ENCODE measurements around the gene RSPRY1. TPM values are rescaled to one million over a fixed set of nuclear protein-coding genes. Genes with fewer than 3 reads are reported as not detected.
A peak's percentile ranks its signal among the peaks of the same experiment; 100 is the strongest.

The RSPRY1 gene
- total RNA-seq, 2 experiments from 2014 or later = 29.5 to 34.3 TPM

DNA sequence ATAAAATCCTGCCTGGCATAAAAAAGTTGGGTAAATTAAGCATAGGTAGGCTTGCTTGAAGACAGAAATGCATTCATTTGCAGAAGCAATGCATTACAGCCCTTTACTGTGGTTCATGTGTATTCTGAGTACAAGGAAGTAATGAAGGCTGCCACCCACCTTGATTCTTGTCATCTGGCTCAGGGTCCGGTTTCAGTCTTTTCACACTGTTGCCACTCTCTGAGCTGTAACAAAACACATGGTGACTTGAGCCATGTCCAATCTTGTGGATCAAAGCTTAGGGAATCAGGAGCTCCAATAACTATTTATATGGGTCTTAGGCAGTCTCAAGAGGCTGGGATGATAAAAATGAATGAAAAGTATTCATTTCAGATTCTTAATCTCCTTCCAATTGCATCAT lies 22.3 kb upstream of the RSPRY1 start:
- POLR2A ChIA-PET = no interaction called here
- Mint-ChIP-seq H3K27me3 (no peaks in the 10 kb centered on the region), H3K36me3 (peaks cover 29% of the 10 kb centered on the region), H3K4me1 (peaks cover 7% of the 10 kb centered on the region), H3K9me3 (no peaks in the 10 kb centered on the region), H3K4me3 (no peak overlapping the region), H3K27ac (no peak overlapping the region)
- ATAC-seq (ENCODE audit: low read depth) (no peak), DNase-seq (no peak)

DNA sequence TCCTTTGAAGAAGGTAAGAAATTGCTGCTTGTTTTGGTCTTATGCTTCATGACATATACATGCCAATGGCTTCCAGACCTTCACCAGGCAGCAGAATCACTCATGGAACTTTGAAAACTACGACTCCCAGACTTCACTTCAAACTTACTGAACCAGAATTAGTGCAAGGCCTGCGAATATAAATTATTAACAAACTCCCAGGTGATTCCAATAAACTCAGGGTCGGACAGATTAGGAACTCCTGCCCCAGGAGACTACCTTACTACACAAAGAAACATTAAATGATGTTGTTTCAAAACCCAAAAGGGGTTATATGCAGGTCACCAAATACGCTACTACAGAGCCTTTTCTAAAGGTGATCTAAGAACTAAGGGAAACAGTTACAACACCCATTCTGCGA lies 20.6 kb upstream of the RSPRY1 start:
- POLR2A ChIA-PET = no interaction called here

DNA sequence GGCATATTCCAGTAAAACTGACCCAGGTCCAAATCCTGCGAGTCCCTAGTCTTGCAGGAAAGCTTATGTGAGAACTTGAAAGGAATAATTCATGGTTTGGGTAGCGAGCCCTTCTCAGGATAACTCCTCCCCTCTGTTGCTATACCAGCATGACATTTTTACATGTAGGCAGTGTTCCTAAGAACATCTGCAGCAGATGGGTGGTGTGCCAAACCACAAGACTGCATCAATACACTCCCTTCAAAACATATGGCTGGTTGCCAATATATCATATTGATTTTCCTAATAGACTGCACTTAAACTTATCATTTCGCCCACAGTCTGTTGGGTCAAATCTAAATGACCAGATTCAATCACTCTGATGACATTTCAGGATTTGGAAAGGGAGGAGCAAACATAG lies 20.2 kb upstream of the RSPRY1 start:
- Mint-ChIP-seq H3K36me3 (peaks cover 27% of the 10 kb centered on the region), H3K27me3 (no peaks in the 10 kb centered on the region), H3K27ac (no peak overlapping the region), H3K4me1 (peaks cover 6% of the 10 kb centered on the region), H3K4me3 (no peak overlapping the region), H3K9me3 (no peaks in the 10 kb centered on the region)
- ATAC-seq (ENCODE audit: low read depth) (no peak), DNase-seq (no peak)
- POLR2A ChIA-PET = no interaction called here

More for the DNA sequence above, 20.6 kb upstream of the RSPRY1 start:
- Mint-ChIP-seq H3K27me3 (no peaks in the 10 kb centered on the region), H3K4me1 (peaks cover 7% of the 10 kb centered on the region), H3K27ac (no peak overlapping the region), H3K36me3 (peaks cover 25% of the 10 kb centered on the region), H3K9me3 (no peaks in the 10 kb centered on the region), H3K4me3 (no peak overlapping the region)
- ATAC-seq (ENCODE audit: low read depth) = no peak
- no peak for DNase-seq

DNA sequence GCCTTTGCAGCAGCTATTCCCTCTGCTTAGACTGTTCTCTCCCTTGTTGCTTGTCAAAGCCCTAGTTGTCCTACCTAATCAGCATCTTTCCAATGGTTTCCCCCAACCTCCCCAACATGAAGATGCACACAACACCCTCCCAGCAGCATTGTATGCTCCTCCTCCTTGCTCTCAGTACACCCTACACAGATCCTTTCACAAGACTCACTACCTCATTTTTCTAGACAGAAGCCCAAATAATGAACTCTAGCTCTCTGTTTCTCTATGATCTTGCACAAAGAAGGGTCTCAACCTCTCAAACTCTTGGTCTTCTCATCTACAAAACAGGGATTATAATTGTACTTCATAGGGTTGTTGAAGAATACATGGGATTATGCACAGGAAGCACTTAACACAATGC lies 19.7 kb upstream of the RSPRY1 start:
- H3K27ac Mint-ChIP-seq = no peak overlapping the region
- no peaks in the 10 kb centered on the region for H3K9me3 Mint-ChIP-seq
- no peak for DNase-seq
- no peak for ATAC-seq (ENCODE audit: low read depth)
- no peak overlapping the region for H3K4me3 Mint-ChIP-seq
- peaks cover 32% of the 10 kb centered on the region for H3K36me3 Mint-ChIP-seq
- POLR2A ChIA-PET = no interaction called here
- no peaks in the 10 kb centered on the region for H3K27me3 Mint-ChIP-seq
- H3K4me1 Mint-ChIP-seq = peaks cover 6% of the 10 kb centered on the region

DNA sequence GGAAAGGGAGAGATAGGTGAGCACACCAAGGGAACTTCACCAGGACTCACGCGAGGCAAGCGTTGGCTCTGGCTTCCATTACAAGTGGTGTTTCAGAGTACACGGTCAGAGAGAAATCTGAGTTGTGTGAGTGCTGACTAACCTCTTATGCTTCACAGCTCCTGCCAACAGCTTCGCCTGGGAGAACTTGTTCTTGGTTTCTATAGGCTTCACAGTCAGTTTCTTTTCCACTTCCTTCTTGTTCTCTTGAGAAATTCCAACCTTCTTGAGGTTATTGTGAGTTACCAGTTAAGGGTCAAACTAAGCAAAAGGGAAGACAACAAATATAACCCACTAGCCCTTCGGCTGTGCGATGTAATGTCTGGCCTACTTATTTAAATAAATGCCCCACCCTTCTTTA lies 19.2 kb upstream of the RSPRY1 start:
- H3K36me3 Mint-ChIP-seq = peaks cover 36% of the 10 kb centered on the region
- POLR2A ChIA-PET = no interaction called here
- DNase-seq = no peak

DNA sequence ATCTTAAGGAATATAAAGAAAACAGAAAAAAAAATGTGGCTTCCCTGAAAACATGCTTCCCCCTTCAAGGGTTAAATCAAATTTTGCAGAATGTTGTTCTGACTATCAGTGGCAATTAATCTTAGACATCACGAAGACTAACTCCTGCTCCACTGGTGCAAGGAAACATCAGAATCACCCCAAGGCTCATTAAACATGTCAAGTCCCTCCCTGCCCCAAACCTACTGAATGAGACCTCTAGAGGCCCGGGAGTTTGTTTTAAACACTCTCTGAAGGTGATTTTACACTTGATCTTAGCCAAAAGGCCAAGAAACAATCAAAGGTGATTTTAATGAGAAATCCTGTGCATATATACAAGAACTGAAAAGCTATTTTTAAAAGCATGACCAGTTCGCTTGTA lies 18.6 kb upstream of the RSPRY1 start:
- Mint-ChIP-seq H3K27ac (no peak overlapping the region), H3K4me1 (peaks cover 6% of the 10 kb centered on the region), H3K9me3 (no peaks in the 10 kb centered on the region), H3K4me3 (no peak overlapping the region), H3K36me3 (peaks cover 37% of the 10 kb centered on the region), H3K27me3 (no peaks in the 10 kb centered on the region)
- POLR2A ChIA-PET = no interaction called here
- ATAC-seq (ENCODE audit: low read depth) (no peak), DNase-seq (no peak)

More for the DNA sequence above, 19.2 kb upstream of the RSPRY1 start:
- no peak for ATAC-seq (ENCODE audit: low read depth)
- Mint-ChIP-seq H3K9me3 (no peaks in the 10 kb centered on the region), H3K4me3 (no peak overlapping the region), H3K27ac (no peak overlapping the region), H3K27me3 (no peaks in the 10 kb centered on the region), H3K4me1 (peaks cover 6% of the 10 kb centered on the region)

DNA sequence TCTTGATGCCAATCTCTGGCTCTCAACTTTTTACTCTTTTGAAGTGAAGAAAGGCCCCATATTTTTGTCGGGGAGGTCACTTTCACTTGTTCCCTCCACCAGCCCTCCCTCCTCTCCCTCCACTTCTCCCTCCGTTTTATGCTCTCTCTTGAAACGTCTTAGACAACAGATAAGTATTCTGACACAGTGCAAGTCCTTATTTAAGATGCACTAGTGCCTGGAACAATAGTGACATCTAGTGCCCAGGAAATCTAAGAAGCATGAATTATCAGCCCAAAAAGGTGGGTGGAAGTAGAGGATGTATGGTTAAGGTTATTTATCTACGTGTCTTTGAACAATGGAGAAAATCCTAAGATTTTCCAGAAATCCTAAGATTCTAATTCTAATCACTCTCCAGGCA lies 18.2 kb upstream of the RSPRY1 start:
- Mint-ChIP-seq H3K9me3 (no peaks in the 10 kb centered on the region), H3K27me3 (no peaks in the 10 kb centered on the region), H3K27ac (no peak overlapping the region), H3K4me3 (no peak overlapping the region), H3K4me1 (peaks cover 6% of the 10 kb centered on the region), H3K36me3 (peaks cover 37% of the 10 kb centered on the region)
- DNase-seq (no peak), ATAC-seq (ENCODE audit: low read depth) (peak; percentile 82)
- POLR2A ChIA-PET = no interaction called here

DNA sequence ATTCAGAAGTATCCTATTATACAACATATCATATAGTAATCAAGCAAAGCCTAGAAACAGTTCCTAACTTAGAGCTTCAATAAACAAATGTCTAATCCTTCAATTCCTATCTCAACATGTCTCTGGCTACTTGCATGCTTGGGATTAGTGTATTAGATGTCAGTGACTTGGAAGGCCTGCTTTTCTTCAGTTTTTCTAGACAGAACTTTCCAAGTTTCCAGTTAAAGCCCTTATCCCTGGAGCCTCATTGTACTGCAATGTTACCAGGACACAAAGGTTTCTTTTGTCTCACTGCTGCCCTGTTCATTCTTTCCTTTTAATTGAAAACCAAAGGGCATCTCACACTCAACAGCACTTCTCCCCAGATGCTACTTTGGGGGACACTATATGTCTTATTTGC lies 16.8 kb upstream of the RSPRY1 start:
- POLR2A ChIA-PET = interaction anchor here (0.6 kb wide), 1 partner anchor 347 kb away, joined by 3 read pairs; no protein-coding TSS in a partner anchor
- Mint-ChIP-seq H3K27ac (no peak overlapping the region), H3K36me3 (peaks cover 28% of the 10 kb centered on the region), H3K4me3 (no peak overlapping the region), H3K9me3 (no peaks in the 10 kb centered on the region), H3K27me3 (no peaks in the 10 kb centered on the region), H3K4me1 (peaks cover 6% of the 10 kb centered on the region)
- DNase-seq = no peak
- no peak for ATAC-seq (ENCODE audit: low read depth)

DNA sequence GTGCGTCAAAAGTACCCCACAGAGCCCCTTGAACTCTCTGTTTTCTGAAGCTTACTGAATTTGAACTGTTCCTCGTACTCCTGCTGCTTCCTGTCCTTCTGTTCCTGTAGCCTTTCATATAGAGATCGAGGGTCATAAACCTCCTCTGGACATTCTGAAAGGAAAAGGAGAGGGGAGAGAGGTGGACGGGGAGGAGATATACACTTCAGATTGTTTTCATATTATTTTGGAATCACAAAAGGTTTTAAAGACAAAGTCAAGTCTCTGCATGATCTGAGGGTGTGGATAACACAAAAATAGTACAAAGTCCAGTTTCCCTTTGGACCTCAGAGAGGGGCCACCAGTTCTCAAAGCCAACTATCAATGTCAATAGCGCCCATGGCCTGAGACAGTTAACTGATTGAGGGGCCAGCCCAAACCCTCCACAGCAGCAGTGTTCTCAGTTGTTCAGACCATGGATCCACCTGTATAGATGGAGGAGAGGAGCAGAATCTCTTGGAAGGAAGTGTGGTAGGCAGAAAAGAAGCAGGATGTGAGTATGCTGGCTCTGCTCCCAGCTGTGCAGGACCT lies 13.3 kb upstream of the RSPRY1 start:
- Mint-ChIP-seq H3K36me3 (peaks cover 16% of the 10 kb centered on the region), H3K27ac (no peak overlapping the region), H3K4me3 (no peak overlapping the region), H3K27me3 (no peaks in the 10 kb centered on the region), H3K4me1 (peaks cover 4% of the 10 kb centered on the region), H3K9me3 (no peaks in the 10 kb centered on the region)
- ATAC-seq (ENCODE audit: low read depth) (no peak), DNase-seq (no peak)
- POLR2A ChIA-PET = no interaction called here

DNA sequence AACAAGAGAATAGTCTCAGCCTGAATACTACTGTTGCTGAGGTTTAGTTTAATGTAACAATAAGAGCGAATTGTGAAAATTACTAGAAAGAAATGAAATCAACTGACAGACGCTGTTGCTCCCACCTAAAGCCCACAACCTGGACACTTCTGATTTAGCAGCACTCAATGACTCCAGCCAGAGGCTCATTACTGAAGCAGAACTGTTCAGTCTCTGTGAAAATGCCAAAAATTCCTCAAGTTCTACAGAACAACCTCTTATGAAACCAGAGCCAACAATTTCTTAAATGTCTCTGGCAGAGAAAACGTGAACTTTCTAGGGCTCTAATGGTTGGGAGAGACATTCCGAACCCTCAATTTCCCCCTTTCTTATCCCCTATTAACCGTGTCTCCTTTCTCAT lies 10.2 kb upstream of the RSPRY1 start:
- Mint-ChIP-seq H3K27ac (no peak overlapping the region), H3K9me3 (no peaks in the 10 kb centered on the region), H3K27me3 (no peaks in the 10 kb centered on the region), H3K36me3 (peaks cover 13% of the 10 kb centered on the region), H3K4me3 (no peak overlapping the region), H3K4me1 (no peaks in the 10 kb centered on the region)
- POLR2A ChIA-PET = no interaction called here
- DNase-seq (no peak), ATAC-seq (ENCODE audit: low read depth) (no peak)

DNA sequence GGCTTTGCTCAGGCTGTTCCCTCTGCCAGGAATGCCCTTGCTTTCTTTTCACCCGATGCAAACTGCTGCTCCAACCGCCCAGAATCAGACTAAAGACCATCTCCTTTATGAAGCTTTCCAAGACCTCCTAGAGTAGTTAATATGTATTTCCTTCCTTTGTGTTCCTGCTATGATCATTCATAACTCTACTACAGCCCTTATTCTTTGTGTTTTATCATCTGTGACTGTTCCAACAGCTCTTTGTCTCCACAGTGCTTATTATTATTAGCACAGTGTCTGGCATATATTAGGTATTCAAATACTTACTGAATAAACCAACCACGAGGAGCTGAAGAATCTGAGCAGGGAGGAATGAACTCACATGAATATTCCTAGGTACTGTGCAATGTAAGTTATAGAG lies 7.9 kb upstream of the RSPRY1 start:
- no peaks in the 10 kb centered on the region for H3K36me3 Mint-ChIP-seq
- H3K4me3 Mint-ChIP-seq = no peak overlapping the region
- no peak overlapping the region for H3K27ac Mint-ChIP-seq
- H3K9me3 Mint-ChIP-seq = no peaks in the 10 kb centered on the region
- H3K27me3 Mint-ChIP-seq = no peaks in the 10 kb centered on the region
- H3K4me1 Mint-ChIP-seq = peaks cover 3% of the 10 kb centered on the region
- ATAC-seq (ENCODE audit: low read depth) (no peak), DNase-seq (no peak)
- POLR2A ChIA-PET = no interaction called here

DNA sequence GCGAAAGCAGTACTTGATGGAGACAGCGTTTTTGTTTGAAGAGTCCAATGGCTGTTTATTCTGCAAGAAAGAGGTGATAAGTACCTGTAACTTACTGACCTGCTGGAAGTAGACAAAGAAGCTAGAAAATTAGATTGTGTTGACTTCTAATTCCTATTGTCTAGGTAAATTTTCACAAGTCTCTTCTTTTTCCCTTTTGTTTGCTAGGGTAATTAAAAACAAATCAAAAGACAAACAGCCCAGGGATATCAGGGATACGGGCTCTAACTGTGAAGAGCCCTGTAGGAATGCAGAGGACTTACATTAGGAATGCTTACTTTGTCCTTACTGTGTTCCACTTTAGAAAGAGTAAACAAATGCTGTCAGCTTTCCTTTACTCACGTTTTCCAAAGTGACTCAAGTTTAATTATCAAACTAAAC lies 7.3 kb upstream of the RSPRY1 start:
- no peaks in the 10 kb centered on the region for H3K9me3 Mint-ChIP-seq
- ATAC-seq (ENCODE audit: low read depth) (no peak), DNase-seq (no peak)
- POLR2A ChIA-PET = no interaction called here
- no peak overlapping the region for H3K4me3 Mint-ChIP-seq
- H3K27ac Mint-ChIP-seq = no peak overlapping the region
- H3K27me3 Mint-ChIP-seq = no peaks in the 10 kb centered on the region
- H3K36me3 Mint-ChIP-seq = no peaks in the 10 kb centered on the region
- H3K4me1 Mint-ChIP-seq = peaks cover 5% of the 10 kb centered on the region

DNA sequence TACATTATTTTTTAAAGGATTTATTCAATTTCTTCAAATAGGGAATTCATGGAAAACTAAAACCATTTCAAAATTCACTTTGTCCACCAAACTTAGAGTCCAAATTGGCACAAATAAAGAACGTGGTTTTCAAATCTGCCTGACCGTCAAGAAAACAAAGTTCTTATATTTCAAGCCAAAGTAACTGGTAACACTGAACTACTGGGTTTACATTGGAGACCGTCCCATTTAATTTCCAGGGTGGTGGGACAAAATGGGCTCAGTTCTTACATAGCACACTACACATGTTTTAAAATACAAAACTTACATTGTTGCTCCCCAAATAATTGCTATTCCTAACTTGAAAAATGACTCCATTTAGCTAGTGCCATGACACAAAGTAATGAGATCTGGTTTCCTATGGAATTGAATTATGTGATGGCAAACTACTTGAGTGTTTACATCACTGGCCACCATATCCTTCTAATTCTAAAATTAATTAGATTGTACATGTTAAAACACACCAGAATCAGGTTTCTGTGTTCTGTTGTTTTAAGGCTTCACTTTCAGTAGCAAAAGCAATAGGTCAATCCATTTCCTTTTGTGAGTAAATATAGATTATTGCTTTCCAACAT lies 6.8 kb upstream of the RSPRY1 start:
- ATAC-seq (ENCODE audit: low read depth) = no peak
- H3K4me1 Mint-ChIP-seq = peaks cover 10% of the 10 kb centered on the region
- no peaks in the 10 kb centered on the region for H3K9me3 Mint-ChIP-seq
- no peak overlapping the region for H3K4me3 Mint-ChIP-seq
- no peak for DNase-seq
- no peaks in the 10 kb centered on the region for H3K27me3 Mint-ChIP-seq
- H3K27ac Mint-ChIP-seq = no peak overlapping the region
- POLR2A ChIA-PET = no interaction called here
- no peaks in the 10 kb centered on the region for H3K36me3 Mint-ChIP-seq

DNA sequence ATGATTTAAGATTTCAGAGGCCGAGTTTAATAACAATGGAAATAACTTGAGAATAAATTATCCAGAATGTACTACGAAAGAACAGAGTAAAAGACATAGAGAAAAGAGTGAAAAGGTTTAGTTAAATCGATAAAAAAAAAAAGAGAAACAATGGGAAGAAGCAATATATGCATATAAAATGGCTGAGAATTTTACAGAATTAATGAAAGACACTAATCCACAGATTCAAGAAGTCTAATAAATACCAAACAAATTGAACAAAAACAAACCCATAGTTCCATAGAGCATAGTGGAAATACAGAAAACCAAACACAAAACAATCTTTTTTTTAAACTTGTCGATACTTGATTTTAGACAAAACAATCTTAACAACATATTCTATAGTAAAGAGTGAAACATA lies 2.0 kb upstream of the RSPRY1 start:
- Mint-ChIP-seq H3K27ac (no peak overlapping the region), H3K27me3 (no peaks in the 10 kb centered on the region), H3K9me3 (no peaks in the 10 kb centered on the region), H3K4me3 (peak overlapping the region; percentile 97), H3K36me3 (peaks cover under 1% of the 10 kb centered on the region), H3K4me1 (peaks cover 24% of the 10 kb centered on the region)
- POLR2A ChIA-PET = interaction anchor here (2.1 kb wide), 1 partner anchor 253 kb away, joined by 4 read pairs; no protein-coding TSS in a partner anchor
- ATAC-seq (ENCODE audit: low read depth) = no peak
- no peak for DNase-seq

Measured in activated naive CD8-positive, alpha-beta T cell treated with anti-CD3 and anti-CD28 coated beads, Interleukin-2, amount 10 ng/mL, durations not matched to agents 7 days and 5 days (primary cell).